ENCODE data around the gene IL3.

Gene IL3

GRCh38 chr5:132027027-132027426, 33.4 kb upstream of the IL3 start:
- TF ChIP-seq SPI1 (IDR thresholded peaks at IDR 0.05; ENCODE audit: borderline replicate concordance, low read depth): no peak
- TF ChIP-seq GABPA (IDR thresholded peaks at IDR 0.05; ENCODE audit: low read depth): no peak
- TF ChIP-seq CTCF (IDR thresholded peaks at IDR 0.05; ENCODE audit: insufficient read depth, low read length): no peak
- TF ChIP-seq REST (IDR thresholded peaks at IDR 0.05; ENCODE audit: insufficient replicate concordance, low read depth): no peak
- no peak for TF ChIP-seq POLR2AphosphoS5 (IDR thresholded peaks at IDR 0.05; ENCODE audit: low read depth)
- Histone ChIP-seq H3K27ac (replicated peaks) (no peak overlapping the region), H3K27me3 (ENCODE audit: insufficient read depth, poor library complexity, severe bottlenecking) (no peaks in the 10 kb centered on the region), H3K4me3 (replicated peaks; ENCODE audit: insufficient read depth, low read length) (no peak overlapping the region)
- no peak for DNase-seq (ENCODE audit: low read depth in 1 of 2, low spot score in 1 of 2)

GRCh38 chr5:132029609-132030330, 30.7 kb upstream of the IL3 start:
- Histone ChIP-seq H3K27me3 (ENCODE audit: insufficient read depth, poor library complexity, severe bottlenecking) (no peaks in the 10 kb centered on the region), H3K27ac (replicated peaks) (no peak overlapping the region), H3K4me3 (replicated peaks; ENCODE audit: insufficient read depth, low read length) (no peak overlapping the region)
- DNase-seq (ENCODE audit: low read depth in 1 of 2, low spot score in 1 of 2): no peak
- TF ChIP-seq POLR2AphosphoS5 (IDR thresholded peaks at IDR 0.05; ENCODE audit: low read depth) (no peak), GABPA (IDR thresholded peaks at IDR 0.05; ENCODE audit: low read depth) (no peak), CTCF (IDR thresholded peaks at IDR 0.05; ENCODE audit: insufficient read depth, low read length) (no peak), REST (IDR thresholded peaks at IDR 0.05; ENCODE audit: insufficient replicate concordance, low read depth) (no peak), SPI1 (IDR thresholded peaks at IDR 0.05; ENCODE audit: borderline replicate concordance, low read depth) (no peak)

- no peak overlapping the region for H3K27ac ChIP-seq (replicated peaks)
- DNase-seq (ENCODE audit: low read depth in 1 of 2, low spot score in 1 of 2): no peak
- TF ChIP-seq GABPA (IDR thresholded peaks at IDR 0.05; ENCODE audit: low read depth): no peak
- no peak for TF ChIP-seq CTCF (IDR thresholded peaks at IDR 0.05; ENCODE audit: insufficient read depth, low read length)
- no peak for TF ChIP-seq POLR2AphosphoS5 (IDR thresholded peaks at IDR 0.05; ENCODE audit: low read depth)
- TF ChIP-seq SPI1 (IDR thresholded peaks at IDR 0.05; ENCODE audit: borderline replicate concordance, low read depth): no peak
- no peak for TF ChIP-seq REST (IDR thresholded peaks at IDR 0.05; ENCODE audit: insufficient replicate concordance, low read depth)
These were observed 29.8 kb upstream of the IL3 start for GRCh38 chr5:132030610-132031009.

More at GRCh38 chr5:132030610-132031009, 29.8 kb upstream of the IL3 start:
- no peaks in the 10 kb centered on the region for H3K27me3 ChIP-seq (ENCODE audit: insufficient read depth, poor library complexity, severe bottlenecking)
- no peak overlapping the region for H3K4me3 ChIP-seq (replicated peaks; ENCODE audit: insufficient read depth, low read length)
